Ectodermal cell (in vitro differentiated cells): Measurements from ENCODE around the gene HDHD3.
"Not testable (repeated sequence)": the region's sequence is repeated elsewhere in the genome, so short reads cannot be mapped to it uniquely, and the experiment has no call there.

Experiments used
- H3K27ac ChIP-seq: 2 replicates; pipeline ENCODE4 v1.7.0; 2013; ENCODE audit warnings: mild to moderate bottlenecking, low read depth, low read length; ENCODE audit not compliant: insufficient read depth, poor library complexity, severe bottlenecking
- H3K27me3 ChIP-seq: 2 replicates; pipeline ENCODE4 v1.7.0; 2013; ENCODE audit warnings: mild to moderate bottlenecking, low read length; ENCODE audit not compliant: insufficient read depth, control insufficient read depth, poor library complexity, severe bottlenecking
- H3K36me3 ChIP-seq: one replicate; pipeline ENCODE4 v1.7.0; 2013; ENCODE audit warnings: low read length; ENCODE audit not compliant: control insufficient read depth, insufficient read depth
- H3K4me1 ChIP-seq: one replicate; pipeline ENCODE4 v1.7.0; 2013; ENCODE audit warnings: low read length; ENCODE audit not compliant: control insufficient read depth, insufficient read depth
- H3K4me3 ChIP-seq: 2 replicates; pipeline ENCODE4 v1.7.0; 2013; ENCODE audit warnings: low read depth, low read length, control low read depth; ENCODE audit not compliant: insufficient read depth
- H3K9me3 ChIP-seq: 2 replicates; pipeline ENCODE4 v1.7.0; 2013; ENCODE audit warnings: mild to moderate bottlenecking, low read length, moderate library complexity; ENCODE audit not compliant: control insufficient read depth
- WGBS, 2 experiments: methylation state at CpG; one replicate each; pipeline ENCODE4 v1.1.7; 2013; ENCODE audit warnings: missing lambda C conversion rate in 2 of 2; 5-methylcytosine and 5-hydroxymethylcytosine counted together

The HDHD3 gene

DNA sequence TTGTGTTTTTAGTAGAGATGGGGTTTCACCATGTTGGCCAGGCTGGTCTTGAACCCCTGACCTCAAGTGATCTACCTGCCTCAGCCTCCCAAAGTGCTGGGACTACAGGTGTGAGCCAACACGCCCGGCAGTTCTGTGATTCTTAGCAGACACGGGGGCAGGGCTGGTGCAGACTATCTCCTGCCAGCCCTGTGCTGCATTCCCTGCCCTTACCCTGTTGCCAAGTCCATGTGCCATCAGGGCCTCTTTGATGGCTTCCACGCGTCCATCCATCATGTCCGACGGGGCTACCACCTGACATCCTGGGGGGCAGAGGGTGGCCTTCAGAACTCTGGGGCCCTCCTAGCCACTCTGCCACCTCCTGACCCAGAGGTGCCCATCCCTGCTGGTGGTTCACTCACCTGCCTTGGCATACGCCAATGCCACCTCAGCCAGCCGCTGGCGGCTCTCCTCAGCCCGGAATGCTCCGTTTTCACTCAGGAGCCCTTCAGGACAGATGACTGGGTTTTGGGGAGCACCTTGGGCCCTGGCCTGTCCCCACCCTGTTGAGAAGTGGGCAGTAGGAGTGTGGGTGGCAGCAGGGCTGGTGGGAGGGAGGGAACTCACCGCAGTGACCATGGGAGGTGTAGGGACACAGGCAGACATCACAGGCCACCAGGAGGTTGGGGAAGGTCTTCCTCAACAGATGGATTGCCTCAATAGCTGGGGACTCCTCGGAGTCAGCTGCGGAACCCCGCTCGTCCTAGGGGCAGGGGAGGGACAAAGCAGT lies 13.6 kb upstream of the HDHD3 start:
- Histone ChIP-seq H3K4me3 (no peak overlapping the region), H3K27ac (no peak overlapping the region), H3K4me1 (no peaks in the 10 kb centered on the region), H3K9me3 (no peaks in the 10 kb centered on the region), H3K36me3 (peaks cover 29% of the 10 kb centered on the region), H3K27me3 (no peaks in the 10 kb centered on the region)
- WGBS, 2 experiments = 95 to 96% methylated on average over 17 of the region's 17 CpGs

DNA sequence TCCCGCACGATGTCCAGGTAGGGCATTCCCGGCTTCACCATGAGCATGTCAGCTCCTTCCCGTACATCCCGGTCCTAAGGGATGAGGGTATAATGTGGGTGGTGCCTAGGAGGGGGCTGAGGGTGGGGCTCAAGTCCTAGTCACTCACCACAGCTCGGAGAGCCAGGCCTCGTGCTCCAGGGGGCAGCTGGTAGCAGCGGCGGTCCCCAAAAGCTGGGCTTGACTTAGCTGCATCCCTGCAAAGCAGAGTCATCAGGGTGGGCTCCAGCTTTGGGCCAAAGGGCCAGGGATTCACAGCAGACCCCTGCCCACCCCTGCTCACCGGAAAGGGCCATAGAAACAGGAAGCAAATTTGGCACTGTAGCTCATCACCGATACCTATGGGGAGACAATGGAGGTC lies 12.7 kb upstream of the HDHD3 start:
- H3K9me3 ChIP-seq = no peaks in the 10 kb centered on the region
- WGBS, 2 experiments = 95 to 96% methylated on average over 11 of the region's 11 CpGs

DNA sequence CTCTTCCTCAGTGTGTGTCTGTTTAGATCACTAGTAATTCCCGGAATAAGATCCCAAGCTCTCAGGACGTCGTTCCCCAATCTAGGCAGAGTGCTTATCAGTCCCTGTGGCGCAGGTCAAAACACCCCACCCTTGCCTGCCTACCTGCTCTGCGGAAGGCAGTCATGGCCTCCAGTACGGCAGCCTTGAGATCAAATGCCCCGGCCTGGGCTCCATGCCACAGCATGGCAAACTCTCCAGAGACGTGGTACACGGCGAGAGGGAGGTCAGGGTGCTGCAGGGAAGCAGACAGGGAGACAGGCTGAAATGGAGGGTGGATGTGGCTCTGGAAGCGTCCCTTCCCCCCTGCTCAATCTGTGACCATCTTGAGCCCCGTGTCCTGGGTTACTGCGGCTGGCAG lies 12.0 kb upstream of the HDHD3 start:
- 95% methylated on average over 13 of the region's 13 CpGs for WGBS, 2 experiments
- no peaks in the 10 kb centered on the region for H3K4me1 ChIP-seq
- H3K9me3 ChIP-seq = no peaks in the 10 kb centered on the region
- no peaks in the 10 kb centered on the region for H3K27me3 ChIP-seq
- H3K36me3 ChIP-seq = peaks cover 29% of the 10 kb centered on the region
- no peak overlapping the region for H3K27ac ChIP-seq
- H3K4me3 ChIP-seq = no peak overlapping the region

More for the DNA sequence above, 12.7 kb upstream of the HDHD3 start:
- peaks cover 29% of the 10 kb centered on the region for H3K36me3 ChIP-seq
- H3K4me1 ChIP-seq = no peaks in the 10 kb centered on the region
- H3K27ac ChIP-seq = no peak overlapping the region
- H3K4me3 ChIP-seq = no peak overlapping the region
- no peaks in the 10 kb centered on the region for H3K27me3 ChIP-seq

DNA sequence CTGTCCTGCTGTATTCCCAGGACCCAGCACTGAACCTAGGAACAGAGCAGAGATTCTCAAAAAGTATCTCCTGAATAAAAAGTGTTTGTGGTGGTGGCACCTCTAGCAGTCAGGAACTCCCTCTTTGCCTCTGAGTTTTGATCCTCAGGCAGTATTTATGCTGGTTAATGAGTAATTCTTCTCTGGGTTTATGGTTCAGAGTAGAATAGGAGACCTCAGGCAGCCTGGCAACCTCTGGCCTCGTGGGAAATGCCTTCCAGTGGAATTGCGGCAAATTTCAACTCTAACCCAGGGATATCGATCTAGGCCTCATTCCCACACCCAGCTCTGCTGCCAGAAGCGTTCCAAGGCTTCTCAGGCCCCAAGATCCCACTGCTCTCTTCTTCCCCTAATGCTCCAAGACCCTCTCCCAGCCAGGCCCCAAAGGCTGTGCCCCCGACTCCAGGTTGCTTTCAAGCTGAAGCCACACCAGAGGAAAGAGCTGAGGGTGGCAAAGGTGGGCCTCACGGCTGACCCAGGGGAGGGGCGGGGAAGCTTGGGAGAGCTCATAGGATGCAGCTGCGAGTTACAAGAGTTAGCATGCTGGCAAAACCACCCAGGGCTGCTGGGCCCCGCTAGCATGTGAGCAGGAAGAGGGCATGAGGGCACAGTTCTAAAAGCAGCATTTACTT lies 10.9 kb upstream of the HDHD3 start:
- H3K4me1 ChIP-seq = no peaks in the 10 kb centered on the region
- WGBS, 2 experiments = 88% methylated on average over 9 of the region's 9 CpGs
- peaks cover 29% of the 10 kb centered on the region for H3K36me3 ChIP-seq
- H3K27me3 ChIP-seq = no peaks in the 10 kb centered on the region
- no peaks in the 10 kb centered on the region for H3K9me3 ChIP-seq
- no peak overlapping the region for H3K27ac ChIP-seq
- H3K4me3 ChIP-seq = no peak overlapping the region

DNA sequence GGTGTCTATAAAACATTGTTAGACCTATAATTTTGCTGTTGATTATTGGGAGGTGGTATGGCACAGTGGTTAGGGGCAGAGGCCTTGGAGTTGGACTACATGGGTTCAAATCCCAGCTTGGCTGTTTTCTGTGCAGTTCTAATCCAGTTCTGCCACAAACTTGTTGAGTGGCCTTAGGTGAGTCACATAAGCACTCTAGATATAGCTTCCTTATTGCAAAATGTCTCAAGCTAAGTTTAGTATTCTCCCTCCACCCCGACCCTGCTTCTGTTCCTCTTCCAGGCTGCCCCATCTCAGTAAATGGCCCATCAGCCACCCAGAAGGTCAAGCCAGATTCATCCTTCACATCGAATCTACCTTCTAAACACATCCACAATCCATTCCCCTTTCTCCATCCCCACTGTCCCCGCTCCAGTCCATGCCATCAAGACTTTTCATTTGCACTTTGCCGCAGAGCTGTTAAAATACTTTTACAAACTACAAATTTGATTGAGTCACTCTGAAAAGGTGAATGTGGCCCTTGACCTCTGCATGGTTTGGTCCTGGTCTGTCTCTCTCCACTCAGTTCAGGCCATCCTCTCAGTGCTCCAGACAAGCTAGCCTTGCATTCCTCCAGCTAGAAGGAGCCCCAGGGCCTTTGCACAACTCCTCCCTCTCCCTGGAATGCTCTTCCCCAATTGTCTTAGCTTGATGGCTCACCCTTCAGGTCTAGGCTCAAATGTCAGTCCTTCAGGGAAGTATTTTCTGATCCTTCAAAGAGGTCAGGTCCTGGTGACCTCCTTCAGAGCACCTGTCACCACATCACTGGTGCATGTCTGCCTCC lies 10.0 kb upstream of the HDHD3 start:
- Histone ChIP-seq H3K4me3 (no peak overlapping the region), H3K27ac (no peak overlapping the region), H3K4me1 (no peaks in the 10 kb centered on the region), H3K27me3 (no peaks in the 10 kb centered on the region), H3K9me3 (no peaks in the 10 kb centered on the region), H3K36me3 (peaks cover 24% of the 10 kb centered on the region)
- 93 to 94% methylated on average over 4 of the region's 4 CpGs for WGBS, 2 experiments

- Histone ChIP-seq H3K36me3 (peaks cover 2% of the 10 kb centered on the region), H3K4me3 (no peak overlapping the region), H3K4me1 (no peaks in the 10 kb centered on the region), H3K27me3 (no peaks in the 10 kb centered on the region), H3K27ac (no peak overlapping the region), H3K9me3 (no peaks in the 10 kb centered on the region)
- WGBS, 2 experiments = 91 to 95% methylated on average over 8 of the region's 8 CpGs
Measured at GRCh38 chr9:113381909-113382411, 5.2 kb upstream of the HDHD3 start.

DNA sequence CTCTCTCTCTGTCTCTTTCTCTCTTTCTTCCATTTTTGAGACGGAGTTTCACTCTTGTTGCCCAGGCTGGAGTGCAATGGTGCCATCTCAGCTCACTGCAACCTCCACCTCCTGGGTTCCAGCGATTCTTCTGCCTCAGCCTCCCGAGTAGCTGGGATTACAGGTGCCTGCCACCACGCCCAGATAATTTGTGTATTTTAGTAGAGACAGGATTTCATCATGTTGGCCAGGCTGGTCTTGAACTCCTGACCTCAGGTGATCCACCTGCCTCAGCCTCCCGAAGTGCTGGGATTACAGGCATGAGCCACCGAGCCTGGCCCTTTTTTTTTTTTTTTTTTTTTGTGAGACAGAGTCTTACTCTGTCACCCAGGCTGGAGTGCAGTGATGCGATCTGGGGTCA lies 4.7 kb upstream of the HDHD3 start:
- not testable (repeated sequence) for H3K4me3 ChIP-seq, H3K4me1 ChIP-seq, H3K27ac ChIP-seq, H3K27me3 ChIP-seq, H3K36me3 ChIP-seq, H3K9me3 ChIP-seq
- WGBS, 2 experiments = 80 to 85% methylated on average over 7 of the region's 7 CpGs

DNA sequence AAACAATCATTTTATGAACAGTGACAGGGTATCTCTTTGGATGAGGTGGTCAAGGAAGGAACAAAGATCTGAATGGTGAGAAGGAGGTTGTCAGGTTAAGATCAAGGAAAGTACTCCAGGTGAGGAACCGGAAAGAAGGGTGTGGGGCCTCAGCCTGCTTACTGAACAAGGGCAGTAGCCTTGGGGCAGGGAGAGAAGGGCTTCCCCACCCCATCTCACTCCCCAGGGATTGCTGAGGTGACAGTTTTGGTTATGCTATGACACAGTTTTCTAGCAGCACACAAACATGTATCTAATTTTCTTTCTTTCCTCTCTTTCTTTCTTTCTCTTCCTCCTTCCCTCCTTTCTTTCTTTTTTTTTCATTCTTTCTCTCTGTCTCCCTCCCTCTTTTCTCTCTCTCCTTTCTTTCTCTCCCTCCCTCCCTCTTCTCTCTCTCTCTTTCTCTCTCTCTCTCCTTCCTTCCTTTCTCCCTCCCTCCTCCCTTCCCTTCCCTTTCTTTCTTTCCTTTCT lies 4.1 kb upstream of the HDHD3 start:
- no peaks in the 10 kb centered on the region for H3K36me3 ChIP-seq
- 59 to 71% methylated on average over 1 of the region's 1 CpG for WGBS, 2 experiments
- H3K4me3 ChIP-seq = no peak overlapping the region
- no peaks in the 10 kb centered on the region for H3K4me1 ChIP-seq
- H3K9me3 ChIP-seq = no peaks in the 10 kb centered on the region
- no peak overlapping the region for H3K27ac ChIP-seq
- no peaks in the 10 kb centered on the region for H3K27me3 ChIP-seq

- not testable (repeated sequence) for H3K27me3 ChIP-seq, H3K4me3 ChIP-seq, H3K27ac ChIP-seq, H3K9me3 ChIP-seq, H3K36me3 ChIP-seq, H3K4me1 ChIP-seq
- 81 to 85% methylated on average over 2 of the region's 2 CpGs for WGBS, 2 experiments
Measured at GRCh38 chr9:113379829-113380210, 3.0 kb upstream of the HDHD3 start.
